NK-92 (cell line): Measurements from ENCODE around the gene C11orf54.
A peak's percentile ranks its signal among the peaks of the same experiment; 100 is the strongest.
"Not testable (repeated sequence)": the region's sequence is repeated elsewhere in the genome, so short reads cannot be mapped to it uniquely, and the experiment has no call there.

Experiments
- DNase-seq: peaks from one replicate; lab custom pipeline; 2025; ENCODE audit not compliant: unreplicated experiment; lab: John Stamatoyannopoulos, UW

The C11orf54 gene

DNA sequence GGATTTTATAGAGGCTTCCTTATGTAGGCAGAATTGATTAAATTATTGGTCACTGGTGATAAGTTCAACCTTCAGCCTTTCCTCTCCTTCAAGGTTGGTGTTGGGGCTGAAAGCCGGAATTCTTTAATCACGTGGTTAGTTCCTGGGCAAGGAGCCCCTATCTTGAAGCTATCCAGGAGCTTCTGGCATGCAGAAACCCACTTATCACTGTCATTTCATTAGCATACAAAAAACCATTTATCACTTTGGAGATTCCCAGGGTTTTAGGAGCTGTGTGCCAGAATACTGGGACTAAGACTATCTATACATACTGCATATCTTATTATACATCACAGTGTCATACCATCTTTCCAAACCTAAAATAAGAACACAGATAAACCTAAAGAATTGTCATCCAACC lies 24.1 kb downstream of the C11orf54 start:
- DNase-seq = no peak

- DNase-seq = no peak
Observed at GRCh38 chr11:93766504-93766903, 25.0 kb downstream of the C11orf54 start.

- DNase-seq = no peak
Observed at GRCh38 chr11:93767018-93767417, 25.5 kb downstream of the C11orf54 start.

GRCh38 chr11:93770160-93770559 lies 28.7 kb downstream of the C11orf54 start:
- DNase-seq = no peak

GRCh38 chr11:93772123-93772522 lies 30.7 kb downstream of the C11orf54 start:
- DNase-seq = no peak

- no peak for DNase-seq
Observed at GRCh38 chr11:93773045-93773477, 31.6 kb downstream of the C11orf54 start.

GRCh38 chr11:93773601-93774200 lies 32.2 kb downstream of the C11orf54 start:
- DNase-seq = no peak

DNA sequence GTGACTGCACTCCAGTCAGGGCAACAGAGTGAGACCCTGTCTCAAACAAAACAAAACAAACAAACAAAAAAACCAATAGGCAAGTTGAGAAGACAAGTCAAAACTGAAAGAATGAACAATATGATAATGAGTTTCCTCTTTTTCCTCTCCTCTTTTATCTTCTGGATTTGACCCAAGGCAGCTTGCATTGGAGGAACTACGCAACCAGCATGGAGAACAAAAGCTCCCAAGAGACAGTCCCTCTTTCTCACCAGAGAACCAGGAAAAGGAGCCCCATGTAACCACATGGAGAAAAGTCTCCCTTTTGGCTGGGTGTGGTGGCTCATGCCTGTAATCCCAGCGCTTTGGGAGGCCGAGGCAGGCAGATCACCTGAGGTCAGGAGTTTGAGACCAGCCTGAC lies 33.1 kb downstream of the C11orf54 start:
- not testable (repeated sequence) for DNase-seq

DNA sequence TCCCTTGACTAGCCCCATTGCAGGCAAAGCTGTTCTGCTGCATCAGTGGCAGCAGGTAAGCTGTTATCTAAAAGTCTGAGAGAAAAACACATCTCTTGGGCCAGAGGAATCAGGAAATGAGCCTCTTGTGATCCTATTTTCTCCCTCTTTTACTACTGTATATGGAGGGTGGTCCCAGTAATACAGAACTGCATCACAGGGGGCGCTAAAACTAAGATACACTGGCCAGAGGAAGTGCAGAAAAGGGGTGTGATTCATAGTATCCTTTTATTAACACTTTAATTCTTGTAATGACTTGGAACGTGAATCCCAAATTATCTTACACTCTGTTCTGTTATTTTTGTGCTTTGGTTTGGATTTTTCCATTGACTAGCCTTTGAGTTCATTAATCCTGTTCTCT lies 33.8 kb downstream of the C11orf54 start:
- DNase-seq = no peak

DNA sequence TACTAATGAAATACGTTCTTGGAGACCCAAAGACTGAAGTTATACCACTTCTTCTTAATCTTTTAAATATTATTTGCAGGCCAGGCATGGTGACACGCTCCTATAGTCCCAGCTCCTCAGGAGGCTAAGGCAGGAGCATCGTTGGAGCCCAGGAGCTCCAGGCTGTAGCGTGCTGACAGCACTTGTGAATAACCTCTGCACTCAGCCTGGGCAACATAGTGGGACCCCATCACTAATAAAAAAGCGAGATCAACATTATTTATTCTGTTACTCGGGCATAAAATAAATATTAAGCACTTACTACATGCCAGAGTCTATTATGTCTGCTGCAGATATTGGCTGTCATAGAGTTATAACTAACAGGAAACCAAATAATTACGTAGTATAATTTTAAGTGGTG lies 41.9 kb downstream of the C11orf54 start:
- no peak for DNase-seq

GRCh38 chr11:93783765-93784144 lies 42.3 kb downstream of the C11orf54 start:
- DNase-seq = no peak

DNA sequence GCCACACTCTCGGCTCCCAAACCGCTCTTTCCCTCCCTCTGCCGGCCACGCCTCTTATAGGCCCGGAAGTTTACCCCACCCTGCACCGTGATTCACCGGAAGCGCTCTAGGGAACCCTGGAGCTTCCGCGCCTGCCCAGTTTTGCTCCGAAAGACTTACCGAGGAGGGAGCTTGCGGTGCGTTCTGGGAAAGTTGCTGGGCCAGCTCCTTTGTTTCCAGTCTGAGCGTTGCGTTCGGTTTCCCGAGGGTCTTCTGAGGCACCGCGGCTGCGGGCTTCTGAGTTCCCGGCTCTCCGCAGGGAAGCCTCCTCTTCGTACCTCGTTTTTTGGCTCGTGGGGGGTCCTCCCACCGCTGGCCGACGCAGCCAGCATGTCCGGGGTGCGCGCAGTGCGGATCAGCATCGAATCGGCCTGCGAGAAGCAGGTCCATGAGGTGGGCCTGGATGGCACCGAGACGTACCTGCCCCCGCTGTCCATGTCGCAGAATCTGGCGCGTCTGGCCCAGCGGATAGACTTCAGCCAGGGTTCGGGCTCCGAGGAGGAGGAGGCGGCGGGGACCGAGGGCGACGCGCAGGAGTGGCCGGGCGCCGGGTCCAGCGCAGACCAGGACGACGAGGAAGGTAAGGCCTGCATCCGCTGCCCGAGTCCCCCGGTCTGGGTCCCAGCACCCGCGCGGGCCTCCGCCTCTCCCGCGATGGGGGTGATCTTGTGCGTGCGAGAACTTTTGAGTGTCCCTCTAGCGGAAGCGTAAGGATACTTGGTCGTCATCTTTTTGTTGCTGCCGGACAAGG lies 42.9 kb downstream of the C11orf54 start, which contains the start of gene MED17:
TSS of gene MED17 (plus strand) at position 138 of the 790 bp plus-strand sequence. CDS start at position 370, 232 bp downstream.
- DNase-seq = peak; percentile 48

GRCh38 chr11:93784935-93785360 lies 43.5 kb downstream of the C11orf54 start:
- DNase-seq = no peak

DNA sequence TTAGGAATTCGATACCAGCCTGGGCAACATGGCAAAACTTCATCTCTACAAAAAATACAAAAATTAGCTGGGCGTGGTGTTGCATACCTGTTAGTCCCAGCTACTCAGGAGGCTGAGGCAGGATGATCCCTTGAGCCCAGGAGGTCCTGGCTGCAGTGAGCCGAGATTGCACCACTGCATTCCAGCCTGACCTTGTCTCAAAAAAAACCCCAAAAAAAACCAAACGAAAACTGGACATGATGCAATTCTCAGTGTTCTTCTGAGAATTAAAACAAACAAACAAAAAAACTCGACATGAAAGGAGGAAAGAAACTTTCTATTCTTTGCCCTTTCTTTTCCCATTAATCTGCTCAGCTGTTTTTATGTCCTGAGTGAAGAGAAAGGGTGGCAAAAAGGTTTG lies 50.0 kb downstream of the C11orf54 start:
- no peak for DNase-seq

DNA sequence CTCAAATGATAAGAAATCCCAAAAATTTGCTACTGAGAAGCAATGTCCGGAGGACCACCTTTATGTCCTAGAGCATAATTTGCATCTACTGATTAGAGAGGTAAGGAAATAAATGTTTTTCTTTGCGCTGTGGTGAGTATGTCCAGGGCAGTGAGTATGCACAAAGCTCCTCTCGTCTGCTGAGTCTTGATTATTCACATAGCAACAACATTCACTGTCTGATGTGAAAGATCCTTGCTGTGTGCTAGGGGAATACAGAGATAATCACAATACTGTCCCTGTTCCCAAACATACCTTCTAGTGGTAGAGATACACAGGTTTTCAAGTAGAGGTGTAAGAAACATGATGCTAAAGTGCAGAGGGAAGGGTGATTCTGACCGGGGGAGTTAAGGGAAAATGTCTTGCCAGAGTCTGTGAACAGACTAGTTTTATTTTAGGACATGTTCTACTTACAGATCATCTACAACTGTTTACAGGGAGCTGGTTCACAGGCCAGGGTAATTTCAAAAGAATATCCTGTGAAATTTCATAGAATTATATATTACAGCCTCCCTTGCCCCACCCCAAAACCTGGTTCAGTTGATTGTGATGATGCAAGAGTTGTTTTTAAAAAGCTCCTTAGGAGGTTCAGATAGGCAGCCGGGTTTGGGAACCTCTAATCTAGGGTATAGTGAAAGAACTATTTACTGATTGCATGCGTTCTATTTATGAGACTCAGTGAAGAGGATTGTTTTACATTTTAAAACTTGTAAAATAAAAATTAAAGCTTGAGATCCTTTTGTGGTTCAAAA lies 55.2 kb downstream of the C11orf54 start:
- no peak for DNase-seq

DNA sequence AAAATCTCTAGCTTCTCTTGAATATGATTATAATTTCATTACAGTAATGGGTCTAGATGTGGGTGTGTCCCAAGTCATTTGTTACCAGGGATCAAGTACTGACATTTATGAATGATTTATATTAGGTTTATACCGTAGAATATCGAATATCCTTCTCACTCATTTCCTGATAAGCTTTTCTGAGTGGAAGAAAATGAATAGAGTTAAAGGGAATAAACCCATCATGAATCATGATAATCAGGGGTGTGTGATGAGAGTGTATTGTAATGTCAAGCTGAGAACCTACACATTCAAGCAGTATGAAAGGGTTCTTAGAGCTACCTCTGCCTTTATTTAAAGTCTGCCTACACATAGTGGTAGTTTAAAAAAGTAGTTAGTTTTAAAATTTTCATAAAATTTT lies 59.9 kb downstream of the C11orf54 start:
- no peak for DNase-seq

GRCh38 chr11:93804879-93805278 lies 63.4 kb downstream of the C11orf54 start:
- no peak for DNase-seq

GRCh38 chr11:93807980-93808379 lies 66.5 kb downstream of the C11orf54 start:
- no peak for DNase-seq

DNA sequence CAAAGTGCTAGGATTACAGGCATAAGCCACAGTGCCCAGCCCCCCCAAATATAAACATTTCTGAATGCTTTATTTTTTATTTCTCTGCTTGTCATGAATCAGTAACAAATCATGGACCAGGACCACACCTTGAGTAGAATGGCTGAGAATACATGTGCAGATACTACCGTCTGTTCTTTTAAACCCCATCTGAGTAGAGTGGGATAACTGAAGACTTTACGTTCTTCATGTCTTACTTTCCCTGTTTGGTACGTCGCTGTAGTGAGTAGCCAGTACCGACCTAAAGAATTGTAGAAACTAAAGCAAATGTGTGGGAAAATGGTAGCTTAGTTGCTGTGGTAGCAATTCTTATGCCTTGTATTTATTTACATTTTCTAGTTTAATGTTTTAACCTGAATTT lies 72.5 kb downstream of the C11orf54 start:
- DNase-seq = no peak
